Neural progenitor cell (in vitro differentiated cells): ENCODE data around the gene HDAC4. TPM values are rescaled to one million over a fixed set of nuclear protein-coding genes. Genes with fewer than 3 reads are reported as not detected.

Experiments
- DNase-seq: peaks from one replicate; pipeline ENCODE4 v3.0.0-alpha.2; 2016; ENCODE audit warnings: low spot score
- H2AFZ ChIP-seq: fragments of 200-600 bp; sonication (generic); replicated peaks from 2 replicates; pipeline ENCODE4 v1.6.1; 2016; ENCODE audit warnings: antibody characterized with exemption
- H3F3A ChIP-seq: fragments of 200-600 bp; sonication (generic); 2 replicates; pipeline ENCODE4 v1.6.1; 2016; ENCODE audit warnings: antibody characterized with exemption, low read depth
- H3K27ac ChIP-seq: fragments of 200-600 bp; sonication (generic); 2 replicates; pipeline ENCODE4 v1.5.1; 2016; ENCODE audit warnings: mild to moderate bottlenecking
- H3K27me3 ChIP-seq: fragments of 200-600 bp; sonication (generic); 2 replicates; pipeline ENCODE4 v1.6.1; 2016; ENCODE audit warnings: mild to moderate bottlenecking, moderate library complexity
- H3K36me3 ChIP-seq: fragments of 200-600 bp; sonication (generic); 2 replicates; pipeline ENCODE4 v1.5.1; 2016
- H3K4me1 ChIP-seq: fragments of 200-600 bp; sonication (generic); 2 replicates; pipeline ENCODE4 v1.6.1; 2016; ENCODE audit warnings: mixed run types
- H3K4me2 ChIP-seq: fragments of 200-600 bp; sonication (generic); 2 replicates; pipeline ENCODE4 v1.6.1; 2016
- H3K4me3 ChIP-seq: fragments of 200-600 bp; sonication (generic); 2 replicates; pipeline ENCODE4 v1.5.1; 2016
- H3K79me2 ChIP-seq: fragments of 200-600 bp; sonication (generic); 2 replicates; pipeline ENCODE4 v1.6.1; 2016; ENCODE audit warnings: low read depth
- H3K9ac ChIP-seq: fragments of 200-600 bp; sonication (generic); 2 replicates; pipeline ENCODE4 v1.6.1; 2016
- H3K9me3 ChIP-seq: fragments of 200-600 bp; sonication (generic); 2 replicates; pipeline ENCODE4 v1.5.1; 2016; ENCODE audit warnings: low read depth
- H4K20me1 ChIP-seq: fragments of 200-600 bp; sonication (generic); 2 replicates; pipeline ENCODE4 v1.6.1; 2016; ENCODE audit warnings: low read depth
- H3K27ac Mint-ChIP-seq: 3 replicates; pipeline ENCODE4 v1.8.0; 2021; ENCODE audit warnings: mixed read lengths
- H3K27me3 Mint-ChIP-seq: 2 replicates; pipeline ENCODE4 v1.8.0; 2022; ENCODE audit warnings: low read depth, mild to moderate bottlenecking, inconsistent platforms, moderate library complexity, mixed read lengths; ENCODE audit not compliant: insufficient read depth
- H3K36me3 Mint-ChIP-seq: 3 replicates; pipeline ENCODE4 v1.8.0; 2021; ENCODE audit warnings: mixed read lengths
- H3K4me1 Mint-ChIP-seq: 3 replicates; pipeline ENCODE4 v1.8.0; 2021; ENCODE audit warnings: mixed read lengths
- H3K4me3 Mint-ChIP-seq: 3 replicates; pipeline ENCODE4 v1.8.0; 2021; ENCODE audit warnings: mild to moderate bottlenecking, moderate library complexity, mixed read lengths
- H3K9me3 Mint-ChIP-seq: 3 replicates; pipeline ENCODE4 v1.8.0; 2020; ENCODE audit warnings: mixed read lengths
- EZH2 ChIP-seq: fragments of 200-600 bp; sonication (generic); IDR thresholded peaks from 2 replicates; pipeline ENCODE4 v1.6.1; 2017; ENCODE audit warnings: antibody characterized with exemption, mild to moderate bottlenecking, moderate library complexity
- EZH2phosphoT487 ChIP-seq: fragments of 200-600 bp; sonication (generic); IDR thresholded peaks from 2 replicates; pipeline ENCODE4 v1.6.1; 2017; ENCODE audit warnings: antibody characterized with exemption
- total RNA-seq: library from RNA; depleted of rRNA; stranded (reverse); fragments of >200 nt; gene quantifications from 2 replicates; pipeline ENCODE4 v1.2.3, GENCODE V29; 2015; ENCODE audit warnings: low replicate concordance
- TF ChIP-seq, protein P1 (sequence below): fragments of 200-600 bp; sonication (generic); IDR thresholded peaks from 2 replicates; pipeline ENCODE4 v1.5.1; 2017; ENCODE audit warnings: antibody characterized with exemption, mild to moderate bottlenecking

The HDAC4 gene
- total RNA-seq, 1 donor from 2014 or later: 36.0 TPM

DNA sequence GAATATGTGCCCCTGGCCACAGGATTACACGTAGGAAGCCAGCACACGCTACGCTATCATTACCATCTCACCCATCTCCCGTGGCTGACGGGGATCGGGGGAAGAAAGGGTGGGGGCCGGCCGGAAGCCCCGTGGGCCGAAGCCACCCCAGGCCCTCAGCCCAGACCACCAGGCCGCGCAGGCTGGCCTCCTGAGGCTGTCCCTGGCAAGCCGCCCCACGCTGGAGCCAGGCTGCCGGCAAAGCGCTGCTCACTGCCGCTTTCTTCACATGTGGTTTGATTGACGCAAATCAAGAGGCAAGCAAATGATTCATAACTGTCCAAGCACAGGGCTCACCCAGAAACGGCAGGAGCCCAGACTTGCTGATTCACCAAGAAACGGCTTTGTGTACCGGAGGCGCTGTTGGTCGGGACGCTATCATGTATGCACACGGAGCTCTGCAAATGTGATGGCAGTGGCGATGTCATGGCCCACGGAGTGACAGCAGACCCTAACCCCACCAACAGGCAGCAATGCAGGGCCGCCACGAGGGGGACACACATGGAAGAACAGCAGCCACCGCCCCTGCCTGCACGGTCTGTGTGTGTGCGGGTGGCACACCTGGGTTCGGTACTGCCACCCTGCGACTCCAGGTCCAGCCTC lies 125.7 kb downstream of the HDAC4 start:
- no peak for DNase-seq
- Mint-ChIP-seq H3K36me3 (peaks cover 2% of the 10 kb centered on the region), H3K27ac (peak overlapping the region; percentile 97), H3K4me3 (no peak overlapping the region), H3K27me3 (peaks cover 10% of the 10 kb centered on the region), H3K9me3 (no peaks in the 10 kb centered on the region), H3K4me1 (peaks cover 62% of the 10 kb centered on the region)
- H3F3A ChIP-seq: peaks cover 10% of the 10 kb centered on the region
- no peaks in the 10 kb centered on the region for H3K9me3 ChIP-seq
- H3K79me2 ChIP-seq: peaks cover 82% of the 10 kb centered on the region
- TF ChIP-seq EZH2phosphoT487: no peak
- TF ChIP-seq, protein P1, sequence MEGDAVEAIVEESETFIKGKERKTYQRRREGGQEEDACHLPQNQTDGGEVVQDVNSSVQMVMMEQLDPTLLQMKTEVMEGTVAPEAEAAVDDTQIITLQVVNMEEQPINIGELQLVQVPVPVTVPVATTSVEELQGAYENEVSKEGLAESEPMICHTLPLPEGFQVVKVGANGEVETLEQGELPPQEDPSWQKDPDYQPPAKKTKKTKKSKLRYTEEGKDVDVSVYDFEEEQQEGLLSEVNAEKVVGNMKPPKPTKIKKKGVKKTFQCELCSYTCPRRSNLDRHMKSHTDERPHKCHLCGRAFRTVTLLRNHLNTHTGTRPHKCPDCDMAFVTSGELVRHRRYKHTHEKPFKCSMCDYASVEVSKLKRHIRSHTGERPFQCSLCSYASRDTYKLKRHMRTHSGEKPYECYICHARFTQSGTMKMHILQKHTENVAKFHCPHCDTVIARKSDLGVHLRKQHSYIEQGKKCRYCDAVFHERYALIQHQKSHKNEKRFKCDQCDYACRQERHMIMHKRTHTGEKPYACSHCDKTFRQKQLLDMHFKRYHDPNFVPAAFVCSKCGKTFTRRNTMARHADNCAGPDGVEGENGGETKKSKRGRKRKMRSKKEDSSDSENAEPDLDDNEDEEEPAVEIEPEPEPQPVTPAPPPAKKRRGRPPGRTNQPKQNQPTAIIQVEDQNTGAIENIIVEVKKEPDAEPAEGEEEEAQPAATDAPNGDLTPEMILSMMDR: no peak
- no peak overlapping the region for H3K4me3 ChIP-seq
- H3K27ac ChIP-seq: peak overlapping the region; percentile 30
- H3K27me3 ChIP-seq: no peaks in the 10 kb centered on the region
- no peak overlapping the region for H2AFZ ChIP-seq
- peaks cover 25% of the 10 kb centered on the region for H3K4me1 ChIP-seq
- H3K9ac ChIP-seq: no peak overlapping the region
- H3K4me2 ChIP-seq: peak overlapping the region; percentile 53
- peaks cover 86% of the 10 kb centered on the region for H4K20me1 ChIP-seq
- H3K36me3 ChIP-seq: no peaks in the 10 kb centered on the region

DNA sequence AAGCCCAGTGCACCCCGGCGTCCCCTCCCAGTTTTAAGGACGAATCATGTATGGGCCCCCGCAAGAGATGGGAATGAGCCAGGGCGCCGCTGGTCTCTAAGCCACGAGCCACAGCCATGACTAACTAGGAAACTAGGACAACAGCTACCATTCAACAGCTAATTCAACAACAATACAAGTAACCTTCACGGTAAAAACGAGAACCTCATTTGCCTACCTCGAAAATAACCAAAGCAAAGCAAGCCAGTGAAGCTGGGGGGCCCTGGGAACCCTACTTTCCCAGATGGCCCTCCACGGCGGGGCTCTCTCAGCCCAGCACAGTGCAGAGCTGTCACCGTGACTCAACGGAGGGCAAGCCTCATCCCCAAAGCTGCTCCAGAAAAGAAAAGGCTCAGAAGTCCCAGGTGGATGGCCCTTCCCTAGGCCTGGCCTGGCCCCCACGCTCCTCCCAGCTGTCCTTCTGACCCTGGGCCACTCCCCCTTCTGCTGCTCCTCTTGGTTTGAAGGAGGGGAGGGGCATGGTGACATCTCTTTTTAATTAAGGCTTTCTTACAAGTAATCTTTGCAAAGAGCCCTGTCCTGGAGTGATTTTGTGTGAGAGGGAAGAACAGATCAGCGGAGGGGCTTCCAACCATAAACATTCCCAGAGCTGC lies 126.3 kb downstream of the HDAC4 start:
- Histone ChIP-seq H3K9me3 (no peaks in the 10 kb centered on the region), H3F3A (peaks cover 10% of the 10 kb centered on the region), H3K4me2 (peak overlapping the region; percentile 53), H3K36me3 (no peaks in the 10 kb centered on the region), H4K20me1 (peaks cover 89% of the 10 kb centered on the region), H3K79me2 (peaks cover 84% of the 10 kb centered on the region), H3K27me3 (no peaks in the 10 kb centered on the region), H3K27ac (peak overlapping the region; percentile 30), H3K9ac (no peak overlapping the region), H3K4me3 (no peak overlapping the region), H2AFZ (no peak overlapping the region), H3K4me1 (peaks cover 29% of the 10 kb centered on the region)
- H3K9me3 Mint-ChIP-seq: no peaks in the 10 kb centered on the region
- peaks cover 8% of the 10 kb centered on the region for H3K27me3 Mint-ChIP-seq
- H3K4me1 Mint-ChIP-seq: peaks cover 69% of the 10 kb centered on the region
- no peak overlapping the region for H3K4me3 Mint-ChIP-seq
- H3K27ac Mint-ChIP-seq: peak overlapping the region; percentile 97
- DNase-seq: peak; percentile 72
- no peak for TF ChIP-seq EZH2
- no peak for TF ChIP-seq EZH2phosphoT487
- TF ChIP-seq, protein P1: no peak
- peaks cover 2% of the 10 kb centered on the region for H3K36me3 Mint-ChIP-seq

DNA sequence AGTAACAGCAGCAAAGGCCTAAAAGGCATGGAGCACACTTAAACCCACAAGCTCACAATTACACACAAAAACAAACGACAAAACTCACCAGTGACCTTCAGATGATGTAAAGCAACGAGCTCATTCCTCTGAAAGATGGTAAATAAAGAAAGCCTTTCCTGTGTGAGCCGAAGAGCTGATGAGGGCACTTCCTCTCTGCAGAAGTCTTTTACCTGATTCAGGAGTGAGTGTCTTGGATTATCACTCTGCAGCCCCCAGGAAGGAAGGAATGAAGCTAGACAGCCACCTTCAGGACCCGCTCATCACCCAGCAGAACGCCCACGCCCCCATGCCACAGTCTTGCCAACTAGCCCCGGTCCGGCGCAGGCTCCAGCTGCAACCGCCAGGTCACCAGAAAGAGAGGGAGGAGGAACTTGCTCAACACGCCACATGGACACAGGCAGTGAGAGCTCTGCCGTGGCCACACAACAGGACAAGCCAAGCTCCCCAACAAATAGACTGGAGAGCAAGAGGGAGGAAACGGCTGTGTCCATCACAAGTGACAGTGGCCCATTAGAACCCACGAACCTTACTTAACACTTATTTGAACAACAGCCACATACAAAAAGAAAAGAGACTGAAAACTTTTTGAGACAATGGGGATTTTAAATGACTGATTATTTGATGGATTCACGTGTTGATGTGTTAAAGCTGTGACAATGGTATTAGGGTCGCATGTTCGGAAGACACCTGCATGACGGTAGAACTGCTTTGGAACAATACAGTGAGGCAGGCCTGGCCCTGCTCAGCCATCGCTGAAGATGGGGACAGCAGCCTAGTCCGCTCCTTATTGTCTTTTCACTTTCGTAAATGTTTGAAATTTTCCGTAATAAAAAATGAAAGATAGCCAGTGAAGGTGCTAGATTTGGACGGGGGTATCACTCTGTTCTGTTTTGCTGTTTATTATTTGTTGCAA lies 127.3 kb downstream of the HDAC4 start:
- Histone ChIP-seq H2AFZ (no peak overlapping the region), H3K36me3 (no peaks in the 10 kb centered on the region), H3K9ac (no peak overlapping the region), H3K9me3 (no peaks in the 10 kb centered on the region), H3F3A (peaks cover 10% of the 10 kb centered on the region), H3K4me2 (peak overlapping the region; percentile 53), H4K20me1 (peaks cover 94% of the 10 kb centered on the region), H3K4me1 (peaks cover 29% of the 10 kb centered on the region), H3K27me3 (no peaks in the 10 kb centered on the region), H3K79me2 (peaks cover 84% of the 10 kb centered on the region), H3K4me3 (no peak overlapping the region), H3K27ac (no peak overlapping the region)
- no peak overlapping the region for H3K4me3 Mint-ChIP-seq
- DNase-seq: no peak
- peaks cover 72% of the 10 kb centered on the region for H3K4me1 Mint-ChIP-seq
- peaks cover 2% of the 10 kb centered on the region for H3K36me3 Mint-ChIP-seq
- peaks cover 8% of the 10 kb centered on the region for H3K27me3 Mint-ChIP-seq
- H3K27ac Mint-ChIP-seq: peak overlapping the region; percentile 94
- H3K9me3 Mint-ChIP-seq: no peaks in the 10 kb centered on the region
- TF ChIP-seq EZH2 (no peak), EZH2phosphoT487 (no peak)
- TF ChIP-seq, protein P1: no peak
